HG02759 (cell line): Measurements from ENCODE around the gene TMOD3.
"Not testable (repeated sequence)": the region's sequence is repeated elsewhere in the genome, so short reads cannot be mapped to it uniquely, and the experiment has no call there.

Experiments
- ATAC-seq: cut with Tn5 transposase; IDR thresholded peaks from one replicate; pipeline ENCODE4 v1.9.1; 2021; ENCODE audit warnings: mild to moderate bottlenecking, moderate library complexity; ENCODE audit not compliant: unreplicated experiment

The TMOD3 gene

DNA sequence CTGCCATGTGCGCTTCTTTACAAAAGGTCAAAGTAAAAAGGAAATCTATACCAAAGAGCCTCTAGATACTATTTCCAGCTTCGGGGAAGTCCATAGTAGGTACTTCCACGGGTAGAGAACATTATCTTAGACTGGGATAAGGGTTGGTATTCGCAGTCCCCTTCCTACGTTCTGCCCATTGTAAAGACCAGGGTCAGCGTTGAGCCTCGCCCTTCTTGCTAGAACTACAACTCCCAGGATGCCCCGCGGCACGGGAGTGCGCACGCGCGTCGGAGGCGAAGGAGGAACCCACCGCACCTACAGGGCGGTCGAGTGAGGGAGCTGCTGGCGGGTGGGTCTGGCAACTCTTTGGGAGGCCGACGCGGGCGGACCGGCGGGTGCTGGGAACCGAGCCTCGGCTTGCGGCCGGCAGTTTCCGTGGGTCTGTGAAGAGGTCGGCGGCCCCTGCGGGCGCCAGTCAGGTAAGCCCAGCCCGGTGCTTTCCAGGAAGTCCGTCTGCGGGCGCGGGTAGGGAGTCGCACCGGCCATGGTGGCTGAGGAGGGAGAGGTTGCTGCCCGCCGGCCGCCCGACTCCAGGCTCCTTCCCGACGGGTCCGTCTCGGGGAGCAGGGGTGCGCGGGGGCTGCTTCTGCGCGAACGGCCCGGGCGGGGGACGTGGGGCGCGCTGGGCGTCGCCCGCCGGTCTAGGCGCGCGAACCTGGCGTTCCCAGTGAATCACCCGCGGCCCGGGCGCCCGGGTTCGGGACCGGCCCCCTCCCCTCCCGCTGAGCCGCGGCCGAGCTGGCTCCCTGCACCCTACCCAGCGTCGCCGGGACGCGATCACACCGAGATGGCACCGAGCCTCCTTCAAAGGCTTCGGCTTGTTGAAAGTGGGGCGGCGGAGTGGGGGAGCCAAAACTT, at the start of gene TMOD3:
TMOD3 (plus strand) TSS at position 278 of the 900 bp plus-strand sequence. CDS start 33,232 bp downstream, outside the sequence.
- ATAC-seq: peak; percentile 89

DNA sequence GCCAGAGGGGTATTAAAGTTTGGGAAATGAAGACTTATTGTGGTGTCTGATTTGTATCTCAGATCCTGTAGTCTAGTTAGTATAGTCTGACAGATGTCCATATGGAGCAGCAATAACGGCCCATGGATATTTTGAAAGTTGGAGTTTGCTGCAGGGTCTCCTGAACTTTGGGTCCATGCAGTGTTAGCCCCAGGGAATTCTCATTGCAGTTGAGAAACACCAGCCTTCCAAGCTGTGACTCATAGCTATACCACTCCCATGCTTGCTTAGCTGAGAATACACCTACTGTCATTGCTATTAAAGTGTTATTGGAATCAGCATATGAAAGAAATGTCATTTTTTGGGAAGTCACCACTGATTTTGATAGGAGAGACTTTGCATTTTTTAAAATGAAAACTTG, 48.8 kb upstream of the TMOD3 start:
- no peak for ATAC-seq

DNA sequence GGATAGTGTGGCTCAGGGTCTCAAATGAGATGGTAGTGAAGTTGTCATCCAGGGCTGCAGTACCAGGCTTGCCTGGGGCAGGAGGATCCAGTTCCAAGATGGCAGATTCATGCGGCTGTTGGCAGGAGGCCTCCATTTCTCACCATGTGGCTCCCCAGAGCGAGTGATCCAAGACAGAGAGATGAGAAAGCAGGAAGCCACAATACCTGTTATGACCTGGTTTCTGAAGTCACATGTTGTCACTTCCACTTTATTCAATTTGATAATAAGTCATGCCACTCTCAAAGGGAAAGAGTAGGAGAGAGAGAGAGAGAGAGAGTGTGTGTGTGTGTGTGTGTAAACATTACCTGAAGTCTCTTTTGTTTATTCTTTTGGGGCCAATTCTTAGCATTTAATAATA, 47.9 kb upstream of the TMOD3 start:
- ATAC-seq: no peak

DNA sequence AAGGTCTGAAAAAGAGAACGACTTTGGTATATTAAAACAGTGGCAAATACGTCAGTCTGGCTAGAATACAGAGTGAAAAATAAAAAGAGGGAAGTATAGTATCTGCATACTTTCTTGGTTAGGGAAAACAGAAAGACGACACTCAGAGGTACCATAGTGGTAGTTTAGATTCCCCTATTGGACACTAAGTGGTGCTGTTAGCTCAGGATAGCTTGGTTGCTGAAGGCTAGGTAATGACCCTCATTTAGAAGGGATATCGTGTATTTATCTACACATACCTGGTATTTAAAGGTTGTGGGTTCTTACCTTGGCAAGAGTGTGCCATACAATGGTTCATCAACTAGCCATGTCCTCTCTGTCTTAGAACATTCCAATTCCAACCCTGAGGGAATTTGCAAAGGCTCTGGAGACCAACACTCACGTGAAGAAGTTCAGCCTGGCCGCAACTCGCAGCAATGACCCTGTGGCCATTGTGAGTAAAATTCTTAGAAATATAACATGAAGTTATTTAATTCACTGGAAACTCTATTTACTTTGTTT, 47.0 kb upstream of the TMOD3 start:
- no peak for ATAC-seq

DNA sequence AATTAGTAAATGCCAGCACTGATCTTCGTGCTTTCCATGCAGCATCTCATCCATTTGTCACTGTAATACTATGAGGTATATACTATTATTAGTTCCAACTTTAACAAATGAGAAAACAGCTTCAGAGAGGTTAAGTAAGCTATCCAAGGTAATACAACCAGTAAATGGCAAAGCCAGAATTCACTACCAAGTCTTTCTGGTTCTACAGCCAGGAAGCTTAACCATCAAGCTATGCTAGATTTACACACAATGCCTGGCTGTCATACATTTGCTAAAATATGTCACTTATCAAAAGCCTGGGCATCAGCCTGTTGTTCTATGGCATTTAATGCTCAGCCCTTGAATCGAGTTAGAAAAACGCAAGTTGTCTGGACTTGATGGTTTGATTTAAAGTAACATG, 45.5 kb upstream of the TMOD3 start:
- no peak for ATAC-seq

DNA sequence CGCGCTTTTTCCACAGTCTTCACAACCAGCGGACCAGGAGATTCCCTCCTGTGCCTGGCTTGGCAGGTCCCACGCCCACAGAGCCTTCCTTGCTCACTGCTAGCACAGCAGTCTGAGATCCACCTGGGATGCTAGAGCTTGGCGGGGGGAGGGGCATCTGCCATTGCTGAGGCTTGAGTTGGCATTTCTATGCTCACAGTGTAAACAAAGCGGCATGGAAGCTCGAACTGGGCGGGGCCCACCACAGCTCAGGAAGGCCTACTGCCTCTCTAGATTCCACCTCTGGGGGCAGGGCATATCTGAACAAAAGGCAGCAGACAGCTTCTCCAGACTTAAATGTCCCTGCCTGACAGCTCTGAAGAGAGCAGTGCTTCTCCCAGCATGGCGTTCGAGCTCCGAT, 42.3 kb upstream of the TMOD3 start:
- ATAC-seq: not testable (repeated sequence)

DNA sequence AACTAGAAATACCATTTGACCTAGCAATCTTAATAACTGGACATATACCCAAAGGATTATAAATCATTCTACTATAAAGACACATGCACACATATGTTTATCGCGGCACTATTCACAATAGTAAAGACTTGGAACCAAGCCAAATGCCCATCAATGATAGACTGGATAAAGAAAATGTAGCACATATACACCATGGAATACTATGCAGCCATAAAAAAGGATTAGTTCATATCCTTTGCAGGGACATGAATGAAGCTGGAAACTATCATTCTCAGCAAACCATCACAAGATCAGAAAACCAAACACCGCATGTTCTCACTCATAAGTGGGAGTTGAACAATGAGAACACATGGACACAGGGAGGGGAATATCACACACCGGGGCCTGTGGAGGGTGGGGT, 37.0 kb upstream of the TMOD3 start:
- not testable (repeated sequence) for ATAC-seq

DNA sequence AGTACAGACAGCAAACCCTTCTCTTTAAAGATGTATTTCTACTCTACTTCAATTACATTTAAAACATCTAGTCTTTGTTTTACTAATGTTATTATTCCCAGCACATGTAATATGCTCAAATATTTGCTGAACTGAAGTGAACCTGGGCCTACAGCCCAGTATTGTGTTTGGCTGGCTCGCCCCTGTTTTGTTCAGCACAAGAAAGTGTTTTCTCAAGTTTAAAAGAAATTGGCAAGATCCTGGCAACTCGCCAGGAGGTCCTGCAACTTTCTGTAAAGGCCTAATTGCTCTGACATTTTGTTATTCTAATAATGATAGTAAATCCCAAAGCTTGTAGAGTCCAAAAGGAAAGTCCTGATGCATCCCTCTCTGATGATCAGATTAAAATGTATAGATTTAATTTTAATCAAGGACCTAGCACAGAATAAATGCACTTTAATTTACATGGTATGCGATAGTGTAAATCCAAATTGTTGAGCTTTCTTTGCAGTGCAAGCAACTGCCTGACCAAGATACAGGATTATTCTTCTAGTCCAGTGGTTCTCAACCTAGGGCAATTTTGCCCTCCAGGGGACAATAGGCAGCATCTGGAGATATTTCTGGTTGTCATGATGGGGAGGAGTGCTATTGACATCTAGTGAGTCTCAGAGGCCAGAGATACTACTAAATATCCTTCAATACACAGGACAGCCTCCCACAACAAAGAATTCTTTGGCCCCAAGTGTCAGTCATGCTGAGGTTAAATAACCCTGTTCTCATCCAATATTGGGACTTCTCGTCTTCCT, 35.7 kb upstream of the TMOD3 start:
- ATAC-seq: no peak

DNA sequence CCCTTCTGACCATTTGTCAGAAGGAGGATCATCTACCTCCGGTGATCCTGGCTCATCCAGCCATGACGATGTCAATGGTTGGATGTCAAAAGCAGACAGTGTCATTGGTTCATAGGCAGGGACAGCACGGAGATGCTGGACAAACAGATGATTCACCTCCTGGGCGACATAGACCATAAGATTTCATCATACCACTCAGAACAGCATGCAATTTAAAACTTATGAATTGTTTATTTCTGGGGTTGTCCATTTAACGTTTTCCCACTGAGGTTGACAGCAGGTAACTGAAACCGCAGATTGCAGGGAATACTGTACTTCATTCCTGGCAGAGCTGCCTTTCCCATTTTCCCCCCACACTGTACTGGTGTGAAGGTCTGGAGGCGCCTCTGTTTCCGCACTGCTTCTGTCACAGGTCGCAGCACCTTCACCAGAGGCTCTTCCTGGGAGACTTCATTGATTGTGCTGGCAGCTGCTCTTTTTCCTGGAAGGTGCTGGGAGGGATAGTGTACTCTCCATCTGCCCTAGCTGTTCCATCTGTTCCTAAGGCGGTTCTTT, 32.5 kb upstream of the TMOD3 start:
- no peak for ATAC-seq

DNA sequence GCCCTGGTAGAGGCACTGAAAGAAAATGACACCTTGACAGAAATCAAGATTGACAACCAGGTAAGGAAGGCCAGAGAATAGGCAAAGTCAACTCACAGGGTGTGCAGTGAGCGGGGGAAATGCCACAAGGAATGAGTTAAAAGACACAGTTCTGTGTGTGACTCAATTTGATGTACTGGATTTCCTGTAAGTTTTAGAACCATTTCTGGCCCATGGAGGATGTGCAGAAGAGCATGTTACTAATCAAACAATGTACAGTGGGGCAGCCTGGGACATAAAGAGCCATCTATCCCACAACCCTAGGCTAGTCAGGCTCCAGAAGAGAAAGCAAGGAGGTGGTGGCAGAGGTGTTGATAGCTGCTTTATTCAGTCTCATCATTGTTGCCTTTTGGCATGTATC, 31.2 kb upstream of the TMOD3 start:
- no peak for ATAC-seq

DNA sequence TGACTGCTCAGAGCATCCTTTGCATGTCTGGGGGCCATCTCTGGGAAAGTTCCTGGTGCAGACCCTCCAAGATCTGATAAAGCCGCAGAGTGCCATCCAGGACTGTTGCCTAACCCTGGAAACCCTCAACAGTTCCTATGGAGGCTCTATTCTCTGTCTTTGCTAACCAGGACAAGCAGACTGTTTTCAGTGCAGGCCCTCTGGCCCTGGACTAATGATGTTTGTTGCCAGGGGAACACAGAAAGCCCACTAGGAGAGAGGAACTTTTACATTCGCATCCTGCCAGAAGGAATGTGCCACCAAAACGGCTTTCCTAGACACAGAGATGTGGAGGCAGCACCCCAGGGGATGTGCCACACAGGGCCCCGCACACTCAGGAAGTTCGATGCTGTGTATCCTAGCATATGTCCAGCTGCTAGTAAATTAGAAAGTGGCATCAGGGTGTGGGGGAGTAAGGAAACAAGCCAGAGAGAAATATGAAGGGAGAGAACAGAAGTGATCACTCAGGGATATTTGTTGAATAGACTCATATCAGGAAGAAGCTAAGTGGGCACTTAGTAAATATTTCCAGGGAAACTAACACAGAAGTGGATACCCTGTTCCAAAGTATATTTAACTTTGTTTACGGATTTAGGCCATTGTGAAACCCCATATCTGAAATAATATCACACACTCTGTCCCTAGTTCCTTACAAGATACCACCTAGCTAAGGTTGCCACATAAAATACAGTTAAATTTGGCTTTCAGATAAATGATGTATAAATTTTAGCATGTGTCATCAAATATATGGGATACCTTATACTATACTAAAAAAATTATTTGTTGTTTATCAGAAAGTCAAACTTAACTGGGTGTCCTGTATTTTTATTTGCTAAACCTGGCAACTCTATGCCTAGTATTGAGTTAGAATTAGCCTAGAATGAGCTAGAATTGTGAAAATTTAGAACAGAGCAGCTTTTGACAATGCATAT, 29.9 kb upstream of the TMOD3 start:
- no peak for ATAC-seq

DNA sequence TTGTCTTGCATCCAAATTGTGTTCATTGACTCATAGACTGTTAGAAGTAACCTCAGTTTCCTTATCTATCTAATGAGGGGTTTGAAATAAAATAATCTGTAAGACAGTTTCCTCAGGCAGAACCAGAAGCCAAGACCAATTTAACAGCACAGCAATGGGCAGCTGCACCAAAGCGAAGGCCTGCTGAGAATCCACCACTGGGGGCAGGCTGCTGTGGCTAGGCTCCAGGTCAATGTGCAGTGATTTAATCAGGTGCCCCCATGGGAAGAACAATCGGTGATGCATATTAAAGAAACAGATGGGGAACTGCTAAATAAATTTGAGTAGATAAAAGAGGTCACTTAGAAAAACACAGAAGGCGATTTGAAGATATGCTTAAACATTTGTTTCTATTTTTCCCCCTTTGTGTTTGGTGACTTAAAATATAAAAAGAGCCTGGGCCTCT, 28.0 kb upstream of the TMOD3 start:
- ATAC-seq: peak; percentile 53

DNA sequence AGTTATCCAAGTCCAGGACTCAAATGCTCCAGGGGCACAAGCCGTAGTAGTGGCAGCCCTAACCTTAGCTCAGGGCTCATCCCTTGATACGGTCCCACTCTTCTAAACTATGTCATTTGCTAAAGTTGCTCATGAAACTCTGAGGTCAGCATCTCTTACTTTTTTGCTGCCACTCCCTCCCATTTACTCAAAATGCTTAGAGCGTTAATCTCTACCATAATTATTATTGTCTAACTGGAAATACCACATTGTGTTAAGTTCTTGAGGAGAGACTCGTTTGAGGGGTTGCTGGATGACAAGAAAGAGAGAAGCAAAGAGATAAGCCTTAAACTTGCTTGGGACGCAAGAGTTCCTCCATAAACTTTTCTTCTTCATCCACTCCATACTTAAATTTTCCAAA, 26.9 kb upstream of the TMOD3 start:
- ATAC-seq: no peak

DNA sequence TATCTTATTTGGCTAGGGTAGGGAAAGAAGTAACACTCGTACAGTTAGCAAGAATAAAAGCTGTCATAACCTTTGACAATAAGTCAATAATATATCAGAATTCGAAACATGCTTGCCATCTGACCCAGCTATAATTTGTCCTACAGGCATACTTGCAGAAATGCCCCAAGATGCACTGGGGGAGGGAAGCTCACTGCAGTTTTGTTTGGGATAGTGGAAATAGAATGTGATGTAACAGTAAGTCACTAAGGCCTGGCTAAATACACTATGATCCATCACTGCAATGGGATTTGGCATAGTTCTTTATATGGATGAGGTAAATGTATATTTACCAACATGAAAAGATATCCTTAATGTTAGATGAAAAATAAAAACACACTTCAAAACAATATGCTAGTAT, 25.5 kb upstream of the TMOD3 start:
- ATAC-seq: no peak

DNA sequence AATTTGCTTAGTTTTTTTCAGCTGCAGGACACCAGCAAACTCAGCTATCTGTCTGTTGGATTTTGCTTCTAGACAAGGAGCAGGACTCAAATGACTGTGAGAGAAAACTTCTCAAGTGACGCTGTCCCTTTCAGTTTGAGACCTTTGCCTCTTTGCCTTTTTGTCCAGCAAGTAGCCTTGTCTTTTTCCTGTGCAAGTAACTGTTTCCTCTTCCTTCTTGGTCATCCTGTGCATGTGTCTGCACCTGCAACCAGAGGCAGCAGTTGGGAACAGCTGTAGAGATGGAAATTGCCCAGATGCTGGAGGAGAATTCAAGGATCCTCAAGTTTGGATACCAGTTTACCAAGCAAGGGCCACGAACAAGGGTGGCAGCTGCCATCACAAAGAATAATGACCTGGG, 23.3 kb upstream of the TMOD3 start:
- ATAC-seq: no peak

DNA sequence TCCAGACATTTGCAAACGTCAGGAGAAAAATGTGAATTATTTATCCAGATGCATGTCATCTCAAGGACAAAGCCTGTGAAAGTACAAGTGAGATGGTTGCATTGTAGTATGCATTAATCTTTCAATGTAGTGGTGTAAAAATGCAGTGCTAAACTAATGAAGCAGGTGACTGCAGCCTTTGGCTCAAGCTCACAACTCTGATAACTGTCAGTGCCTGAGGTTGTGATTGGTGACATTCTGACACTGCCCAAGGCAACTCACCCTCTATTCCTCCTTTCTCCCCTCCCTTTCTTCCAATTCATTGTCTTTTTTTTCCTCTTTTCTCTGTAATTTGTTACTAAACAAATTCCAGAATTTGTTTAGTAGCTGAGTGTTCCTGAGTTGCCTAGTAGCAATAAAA, 20.0 kb upstream of the TMOD3 start:
- ATAC-seq: no peak

DNA sequence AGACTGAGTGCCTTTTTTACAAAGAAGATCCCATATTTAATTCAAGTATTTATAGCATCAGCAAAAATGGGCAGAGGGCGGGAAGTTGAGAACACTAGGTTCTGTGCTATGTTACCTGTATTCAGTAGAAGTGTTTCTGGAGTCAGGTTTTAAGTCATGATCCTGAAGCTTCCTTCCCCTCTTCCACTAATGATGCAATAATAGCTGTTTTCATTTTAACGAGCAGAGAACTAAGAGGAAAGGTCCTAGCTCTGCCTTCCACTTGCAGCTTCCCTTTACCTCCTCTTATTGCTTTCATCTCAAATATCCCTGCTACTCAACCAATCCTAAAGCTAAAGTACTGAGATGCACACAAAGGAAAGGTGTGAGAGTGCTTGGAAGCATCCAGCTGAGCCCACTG, 16.9 kb upstream of the TMOD3 start:
- no peak for ATAC-seq

DNA sequence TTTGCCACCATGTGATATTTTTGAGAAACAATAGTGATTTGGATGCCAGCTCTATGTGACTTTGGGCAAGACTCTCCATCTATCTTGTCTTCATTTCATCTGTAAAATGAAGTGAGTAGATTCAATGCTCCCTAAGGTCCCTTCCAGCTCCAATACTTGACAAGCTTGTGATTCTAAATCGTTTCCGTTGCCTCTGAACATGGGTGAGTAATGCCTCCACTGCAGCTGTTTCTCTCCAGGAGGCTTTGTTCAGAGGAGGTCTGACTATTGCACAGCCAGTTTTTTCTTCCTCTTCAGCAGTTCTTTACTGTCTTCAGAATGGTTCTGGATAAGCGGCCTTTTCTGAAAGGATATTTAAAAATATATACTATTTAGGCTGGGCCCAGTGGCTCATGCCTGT, 14.8 kb upstream of the TMOD3 start:
- no peak for ATAC-seq

DNA sequence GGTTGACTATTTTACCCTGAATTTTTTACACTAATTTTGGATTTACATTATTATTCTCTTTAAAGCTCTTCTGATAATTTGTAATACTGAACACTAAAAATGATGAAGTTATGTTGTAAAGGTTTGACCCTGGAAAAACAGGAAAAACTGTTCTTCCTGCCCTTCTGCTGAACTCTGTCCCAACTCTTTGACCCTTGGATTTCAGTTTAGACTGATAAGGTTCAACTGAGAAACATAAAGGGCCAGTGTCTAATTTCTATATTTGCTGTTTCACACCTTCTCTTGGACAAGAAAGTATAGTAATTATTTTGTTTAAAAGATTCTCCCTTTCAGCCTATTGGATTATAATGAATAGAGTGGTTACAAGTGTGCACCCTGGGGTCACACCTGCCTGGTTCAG, 12.8 kb upstream of the TMOD3 start:
- no peak for ATAC-seq

DNA sequence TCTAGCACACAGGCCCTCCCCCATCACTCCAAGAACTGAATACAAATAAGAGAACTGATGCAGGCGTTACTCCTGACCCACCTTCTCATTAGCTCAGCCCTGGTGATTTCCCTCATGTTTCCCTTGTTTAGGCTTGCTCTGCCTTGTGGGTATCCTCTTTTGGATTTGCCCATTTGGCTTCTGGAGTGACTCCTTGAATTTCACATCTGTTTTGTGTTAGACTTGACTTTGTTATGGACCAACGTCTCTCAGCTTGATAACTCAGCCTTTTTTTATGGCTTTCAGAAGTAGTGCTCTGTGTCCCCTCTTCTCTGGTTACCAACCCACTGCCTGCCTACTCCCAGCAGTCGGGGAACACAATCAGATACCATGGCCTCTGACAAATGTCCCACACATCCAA, 11.3 kb upstream of the TMOD3 start:
- no peak for ATAC-seq
